GM18870 (cell line): ENCODE results near the gene SLC7A1.

ENCODE experiments used
- ATAC-seq: cut with Tn5 transposase; IDR thresholded peaks from one replicate; pipeline ENCODE4 v1.9.1; 2021; ENCODE audit warnings: moderate library complexity; ENCODE audit not compliant: unreplicated experiment

The SLC7A1 gene

GRCh38 chr13:29471551-29471950 is 123.9 kb downstream of the SLC7A1 start:
- no peak for ATAC-seq

GRCh38 chr13:29465741-29466293 is 129.7 kb downstream of the SLC7A1 start:
- ATAC-seq, result no peak

GRCh38 chr13:29464105-29464679 is 131.3 kb downstream of the SLC7A1 start:
- ATAC-seq, result no peak

- no peak for ATAC-seq
These were observed 135.6 kb downstream of the SLC7A1 start for GRCh38 chr13:29459813-29460355.
